WTC11 (cell line): ENCODE results near the gene SMOC2.

ENCODE experiments used
- SMAD4 ChIP-seq: sonication (generic); formaldehyde crosslinking; IDR thresholded peaks from 2 replicates; pipeline ENCODE4 v1.8.0; 2022; ENCODE audit warnings: mild to moderate bottlenecking, missing genetic modification reagents
- TEAD4 ChIP-seq: sonication (generic); formaldehyde crosslinking; IDR thresholded peaks from 2 replicates; pipeline ENCODE4 v1.8.0; 2022; ENCODE audit warnings: mild to moderate bottlenecking, missing genetic modification reagents
- TF ChIP-seq, protein P1 (sequence below): sonication (generic); formaldehyde crosslinking; IDR thresholded peaks from 2 replicates; pipeline ENCODE4 v1.8.1; 2023; ENCODE audit warnings: mild to moderate bottlenecking, missing genetic modification reagents, moderate library complexity
- TF ChIP-seq, protein P2 (sequence below): fragments of 200-600 bp; IDR thresholded peaks from 2 replicates; pipeline ENCODE4 v1.8.0; 2022; ENCODE audit warnings: antibody characterized with exemption

DNA sequence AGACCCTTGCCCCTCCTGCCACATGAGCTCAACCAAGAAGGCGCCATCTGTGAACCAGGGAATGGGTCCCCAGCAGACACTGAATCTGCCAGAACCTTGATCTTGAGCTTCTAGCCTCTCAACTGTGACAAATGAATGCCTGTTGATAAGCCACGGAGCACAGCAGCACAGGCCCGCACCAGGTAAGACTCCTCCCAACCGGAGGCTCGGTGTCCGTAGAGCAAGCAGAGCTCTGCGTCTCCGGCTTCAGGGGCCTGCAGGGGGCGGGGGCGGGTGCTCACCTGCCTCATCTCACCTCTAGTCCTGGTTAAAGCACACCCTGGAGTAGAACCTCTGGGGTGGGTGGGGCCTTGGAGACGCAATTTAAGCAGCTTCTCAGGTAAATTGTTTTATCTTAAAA, 122.7 kb downstream of the SMOC2 start:
- TF ChIP-seq TEAD4 (CRISPR knock-in tag) (no peak), SMAD4 (CRISPR knock-in tag) (no peak)
- TF ChIP-seq, protein P1, sequence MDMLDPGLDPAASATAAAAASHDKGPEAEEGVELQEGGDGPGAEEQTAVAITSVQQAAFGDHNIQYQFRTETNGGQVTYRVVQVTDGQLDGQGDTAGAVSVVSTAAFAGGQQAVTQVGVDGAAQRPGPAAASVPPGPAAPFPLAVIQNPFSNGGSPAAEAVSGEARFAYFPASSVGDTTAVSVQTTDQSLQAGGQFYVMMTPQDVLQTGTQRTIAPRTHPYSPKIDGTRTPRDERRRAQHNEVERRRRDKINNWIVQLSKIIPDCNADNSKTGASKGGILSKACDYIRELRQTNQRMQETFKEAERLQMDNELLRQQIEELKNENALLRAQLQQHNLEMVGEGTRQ, result no peak
- TF ChIP-seq, protein P2, sequence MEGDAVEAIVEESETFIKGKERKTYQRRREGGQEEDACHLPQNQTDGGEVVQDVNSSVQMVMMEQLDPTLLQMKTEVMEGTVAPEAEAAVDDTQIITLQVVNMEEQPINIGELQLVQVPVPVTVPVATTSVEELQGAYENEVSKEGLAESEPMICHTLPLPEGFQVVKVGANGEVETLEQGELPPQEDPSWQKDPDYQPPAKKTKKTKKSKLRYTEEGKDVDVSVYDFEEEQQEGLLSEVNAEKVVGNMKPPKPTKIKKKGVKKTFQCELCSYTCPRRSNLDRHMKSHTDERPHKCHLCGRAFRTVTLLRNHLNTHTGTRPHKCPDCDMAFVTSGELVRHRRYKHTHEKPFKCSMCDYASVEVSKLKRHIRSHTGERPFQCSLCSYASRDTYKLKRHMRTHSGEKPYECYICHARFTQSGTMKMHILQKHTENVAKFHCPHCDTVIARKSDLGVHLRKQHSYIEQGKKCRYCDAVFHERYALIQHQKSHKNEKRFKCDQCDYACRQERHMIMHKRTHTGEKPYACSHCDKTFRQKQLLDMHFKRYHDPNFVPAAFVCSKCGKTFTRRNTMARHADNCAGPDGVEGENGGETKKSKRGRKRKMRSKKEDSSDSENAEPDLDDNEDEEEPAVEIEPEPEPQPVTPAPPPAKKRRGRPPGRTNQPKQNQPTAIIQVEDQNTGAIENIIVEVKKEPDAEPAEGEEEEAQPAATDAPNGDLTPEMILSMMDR, result no peak
